Gastrocnemius medialis (tissue), 4 donors: ENCODE data around the gene KLF16. TPM values are rescaled to one million over a fixed set of nuclear protein-coding genes. Genes with fewer than 3 reads are reported as not detected.

Experiments used
- ATAC-seq, 2 donors: fragments of 150-250 bp; one replicate each; pipeline ENCODE4 v1.9.1; 2016
- DNase-seq, 2 donors: peaks; one replicate each; pipeline ENCODE4 v3.0.0-alpha.2; 2019
- H3K27ac ChIP-seq, 4 donors: fragments of 200-600 bp; sonication (generic); 1 replicate in 1 of 4; 2 replicates in 3 of 4; pipeline ENCODE4 v1.5.1; 2016 to 2018; ENCODE audit warnings: mild to moderate bottlenecking in 2 of 4, moderate library complexity in 1 of 4
- H3K27me3 ChIP-seq, 3 donors: fragments of 200-600 bp; sonication (generic) in 2 of 3; 1 replicate in 1 of 3; 2 replicates in 2 of 3; pipeline versions ENCODE4 v1.5.1 to v1.6.0; 2016 to 2019; ENCODE audit warnings: mild to moderate bottlenecking in 1 of 3, moderate library complexity in 1 of 3
- H3K36me3 ChIP-seq, 2 donors: fragments of 200-600 bp; sonication (generic) in 1 of 2; one replicate each; pipeline ENCODE4 v1.5.1; 2017 to 2018
- H3K4me1 ChIP-seq, 2 donors: fragments of 200-600 bp; sonication (generic) in 1 of 2; one replicate each; pipeline ENCODE4 v1.5.1; 2016 to 2017; ENCODE audit warnings: mild to moderate bottlenecking in 2 of 2
- H3K4me3 ChIP-seq, 4 donors: fragments of 200-600 bp; sonication (generic) in 3 of 4; 1 replicate in 1 of 4; 2 replicates in 3 of 4; pipeline ENCODE4 v1.5.1; 2016 to 2019; ENCODE audit warnings: mild to moderate bottlenecking in 2 of 4
- H3K9me3 ChIP-seq, 3 donors: fragments of 200-600 bp; sonication (generic) in 2 of 3; 1 replicate in 1 of 3; 2 replicates in 2 of 3; pipeline ENCODE4 v1.5.1; 2016 to 2019
- CTCF ChIP-seq, 5 experiments: fragments of 450-650 bp in 3 of 5; fragments of 200-600 bp in 2 of 5; sonication (generic) in 2 of 5; IDR thresholded peaks in 4 of 5; conservative IDR thresholded peaks in 1 of 5; 1 replicate in 4 of 5; 2 replicates in 1 of 5; pipeline ENCODE4 v1.5.1; 2016 to 2019; ENCODE audit warnings: antibody characterized with exemption in 5 of 5, mild to moderate bottlenecking in 3 of 5, moderate library complexity in 3 of 5
- POLR2A ChIP-seq, 2 donors: fragments of 450-650 bp; IDR thresholded peaks; one replicate each; pipeline ENCODE4 v1.6.1; 2017; ENCODE audit warnings: antibody characterized with exemption in 2 of 2, mild to moderate bottlenecking in 2 of 2, moderate library complexity in 2 of 2
- in situ Hi-C, 4 donors: fragments of 200-750 bp; cut with MboI; loops; one replicate each; pipeline versions ENCODE4 v1.15.0 to v1.8.0; 2017; ENCODE audit warnings: low sequenced_read_pairs in 4 of 4
- intact Hi-C: fragments of 100-400 bp; cut with DNase I; formaldehyde crosslinking; loops from one replicate; pipeline ENCODE4 v1.15.1; 2023; ENCODE audit warnings: low total_unique reads
- total RNA-seq, 4 donors: library from RNA; depleted of rRNA; stranded (reverse); fragments of >200 nt; gene quantifications; one replicate each; pipeline versions ENCODE4 v1.1.0 to v1.2.3, GENCODE V29; 2016

Gene KLF16
- total RNA-seq, 4 donors from 2014 or later: 0.58 to 4.0 (median 1.4) TPM

GRCh38 chr19:1858412-1859081 lies 4.8 kb downstream of the KLF16 start:
- DNase-seq (no peak), ATAC-seq (no peak)
- TF ChIP-seq CTCF (IDR thresholded peaks at IDR 0.05 in 4 of 5, conservative IDR thresholded peaks at IDR 0.05 in 1 of 5) (no peak), POLR2A (IDR thresholded peaks at IDR 0.05) (no peak)
- intact Hi-C loops (no loop called here), in situ Hi-C loops (no loop called here)
- Histone ChIP-seq H3K4me1 (peaks cover 21 to 35% of the 10 kb centered on the region in 2 donors), H3K27me3 (peaks cover 8 to 14% (median 8%) of the 10 kb centered on the region in 3 donors), H3K27ac (peak overlapping the region in 3 of 4 donors; percentile 73 to 82 (median 80)), H3K36me3 (no peaks in the 10 kb centered on the region), H3K4me3 (no peak overlapping the region), H3K9me3 (no peaks in the 10 kb centered on the region)

- Histone ChIP-seq H3K4me3 (peak overlapping the region; percentile 35 to 50 (median 46)), H3K9me3 (no peaks in the 10 kb centered on the region), H3K27ac (peak overlapping the region; percentile 62 to 82 (median 76)), H3K4me1 (peaks cover 21 to 35% of the 10 kb centered on the region in 2 donors), H3K27me3 (peaks cover 8 to 14% (median 9%) of the 10 kb centered on the region in 3 donors), H3K36me3 (no peaks in the 10 kb centered on the region)
- DNase-seq: no peak
- ATAC-seq: no peak
- no peak for TF ChIP-seq CTCF (IDR thresholded peaks at IDR 0.05 in 4 of 5, conservative IDR thresholded peaks at IDR 0.05 in 1 of 5)
- TF ChIP-seq POLR2A (IDR thresholded peaks at IDR 0.05): no peak
- intact Hi-C loops (no loop called here), in situ Hi-C loops (no loop called here)
These were observed 5.6 kb downstream of the KLF16 start for GRCh38 chr19:1857648-1858326.

GRCh38 chr19:1856698-1857603 lies 6.4 kb downstream of the KLF16 start:
- in situ Hi-C loops (no loop called here), intact Hi-C loops (no loop called here)
- no peak for TF ChIP-seq CTCF (IDR thresholded peaks at IDR 0.05 in 4 of 5, conservative IDR thresholded peaks at IDR 0.05 in 1 of 5)
- no peak for TF ChIP-seq POLR2A (IDR thresholded peaks at IDR 0.05)
- Histone ChIP-seq H3K9me3 (no peaks in the 10 kb centered on the region), H3K4me1 (peaks cover 16 to 28% of the 10 kb centered on the region in 2 donors), H3K4me3 (peak overlapping the region; percentile 35 to 50 (median 46)), H3K27ac (peak overlapping the region; percentile 68 to 82 (median 76)), H3K27me3 (peaks cover 3 to 14% (median 6%) of the 10 kb centered on the region in 3 donors), H3K36me3 (no peaks in the 10 kb centered on the region)
- peak; percentile 53 to 56 for DNase-seq
- ATAC-seq: peak; percentile 34 to 35

- no peaks in the 10 kb centered on the region for H3K36me3 ChIP-seq
- DNase-seq: no peak
- TF ChIP-seq POLR2A (IDR thresholded peaks at IDR 0.05): no peak
- in situ Hi-C loops: no loop called here
- intact Hi-C loops: no loop called here
- H3K9me3 ChIP-seq: no peaks in the 10 kb centered on the region
- no peak for ATAC-seq
- H3K27me3 ChIP-seq: peaks cover 2 to 14% (median 3%) of the 10 kb centered on the region in 3 donors
- peak overlapping the region; percentile 68 to 82 (median 76) for H3K27ac ChIP-seq
- H3K4me3 ChIP-seq: peak overlapping the region; percentile 35 to 50 (median 46)
- peaks cover 16 to 26% of the 10 kb centered on the region in 2 donors for H3K4me1 ChIP-seq
These were observed 7.1 kb downstream of the KLF16 start for GRCh38 chr19:1856345-1856697.
